ENCODE data around the gene WDR26. TPM values are rescaled to one million over a fixed set of nuclear protein-coding genes. Genes with fewer than 3 reads are reported as not detected.
A peak's percentile ranks its signal among the peaks of the same experiment; 100 is the strongest.

The WDR26 gene
- total and polyA plus RNA-seq, 9 of the 15 experiments (the other 6 are each of a cell fraction or from before 2014, with no cell fraction given): 11.5 to 66.0 (median 39.8) TPM

- Histone ChIP-seq H3K9me3 (replicated peaks; ENCODE audit: control insufficient read depth, insufficient read depth, low read depth, low read length) (peaks cover 9% of the 10 kb centered on the region), H3K27me3 (ENCODE audit: control insufficient read depth in 2 of 2, insufficient read depth in 2 of 2, low read length in 2 of 2) (no peaks in the 10 kb centered on the region), H3K36me3 (ENCODE audit: control insufficient read depth, insufficient read depth, low read length) (no peaks in the 10 kb centered on the region), H3K4me3 (no peak overlapping the region), H3K27ac (ENCODE audit: extremely low read depth, low read depth, low read length) (no peak overlapping the region), H4K20me1 (replicated peaks; ENCODE audit: control insufficient read depth, insufficient read depth, low read length) (no peaks in the 10 kb centered on the region), H3K79me2 (ENCODE audit: control insufficient read depth, insufficient read depth, low read length) (no peaks in the 10 kb centered on the region), H3K9me1 (ENCODE audit: control insufficient read depth, insufficient read depth, low read length) (no peaks in the 10 kb centered on the region), H3K4me1 (replicated peaks in 1 of 2; ENCODE audit: control insufficient read depth in 2 of 2, insufficient read depth in 2 of 2, low read length in 2 of 2) (peaks cover 1 to 6% of the 10 kb centered on the region in 2 experiments; a peak in 4 of 5 replicates), H2AFZ (ENCODE audit: low read depth, low read length) (0 out of 2 replicates have a peak overlapping the region, but pooled peaks have one; percentile 20), H3K9ac (ENCODE audit: insufficient read depth in 1 of 2, low read depth in 2 of 2, low read length in 2 of 2) (no peak overlapping the region), H3K4me2 (ENCODE audit: insufficient read depth, low read length) (no peak overlapping the region)
- FAIRE-seq: no peak
- TF ChIP-seq FOXJ2 (tag; IDR thresholded peaks at IDR 0.05) (no peak), DACH1 (IDR thresholded peaks at IDR 0.05; ENCODE audit: partially characterized antibody) (no peak), ZNF592 (IDR thresholded peaks at IDR 0.05) (0 out of 2 replicates have a peak, but pooled peaks have one; percentile 24), ZNF717 (CRISPR knock-in tag; IDR thresholded peaks at IDR 0.05) (no peak), MED1 (CRISPR knock-in tag; IDR thresholded peaks at IDR 0.05; ENCODE audit: borderline replicate concordance) (no peak), ZBTB8A (IDR thresholded peaks at IDR 0.05; ENCODE audit: partially characterized antibody) (no peak)
- intact Hi-C loops (cut with micrococcal nuclease) (loop anchor here (10.0 kb wide), 1 partner anchor 585 kb away; the partner anchor contains the start of gene DNAH14), in situ Hi-C loops (cut with MboI) (loop anchor here (25.0 kb wide), 1 partner anchor 227 kb away; the partner anchor contains the start of gene FBXO28)
- DNase-seq (ENCODE audit: extremely low read depth in 1 of 4, low spot score in 3 of 4): no peak
- ATAC-seq: no peak
- BruUV-seq (replicated peaks): no TSS peak
- WGBS (ENCODE audit: insufficient coverage, low coverage, missing lambda C conversion rate): 100% methylated on average over 1 of the region's 4 CpGs
- CTCF ChIA-PET (ENCODE audit: low intra/inter-chr PET ratio): no interaction called here
- POLR2A ChIA-PET: interaction anchor here (0.9 kb wide), 1 partner anchor 14 kb away, joined by 4 read pairs; no protein-coding TSS in a partner anchor
These were observed 95.1 kb downstream of the WDR26 start for GRCh38 chr1:224339442-224340033.

All from K562 (cell line).